ENCODE data around the gene KCNE2.

Gene KCNE2

GRCh38 chr21:34335316-34335715 is 28.5 kb upstream of the KCNE2 start:
- no peak overlapping the region for H3K4me3 ChIP-seq (ENCODE audit: low read depth, low read length)
- no peak for DNase-seq (ENCODE audit: low read depth)
- no peak for TF ChIP-seq CTCF (conservative IDR thresholded peaks at IDR 0.05; ENCODE audit: low read depth, low read length)

DNA sequence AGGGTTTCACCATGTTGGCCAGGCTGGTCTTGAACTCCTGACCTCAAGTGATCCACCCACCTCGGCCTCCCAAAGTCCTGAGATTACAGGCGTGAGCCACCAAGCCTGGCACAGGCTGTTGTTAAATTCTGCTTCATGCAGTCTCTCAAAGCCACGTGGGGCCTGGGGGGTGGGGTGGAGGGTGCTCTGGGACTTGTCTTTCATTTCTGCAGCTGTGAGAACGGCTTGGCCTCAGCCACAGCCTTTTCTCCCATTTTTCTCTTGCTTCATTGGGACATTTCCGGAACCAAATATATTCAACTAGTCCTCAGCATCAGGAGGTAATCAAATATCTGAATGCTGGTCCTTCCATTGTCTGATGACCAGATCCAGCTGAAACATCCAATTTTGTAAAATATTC is 27.6 kb upstream of the KCNE2 start:
- no peak for TF ChIP-seq CTCF (conservative IDR thresholded peaks at IDR 0.05; ENCODE audit: low read depth, low read length)
- H3K4me3 ChIP-seq (ENCODE audit: low read depth, low read length): no peak overlapping the region
- DNase-seq (ENCODE audit: low read depth): peak; percentile 32

DNA sequence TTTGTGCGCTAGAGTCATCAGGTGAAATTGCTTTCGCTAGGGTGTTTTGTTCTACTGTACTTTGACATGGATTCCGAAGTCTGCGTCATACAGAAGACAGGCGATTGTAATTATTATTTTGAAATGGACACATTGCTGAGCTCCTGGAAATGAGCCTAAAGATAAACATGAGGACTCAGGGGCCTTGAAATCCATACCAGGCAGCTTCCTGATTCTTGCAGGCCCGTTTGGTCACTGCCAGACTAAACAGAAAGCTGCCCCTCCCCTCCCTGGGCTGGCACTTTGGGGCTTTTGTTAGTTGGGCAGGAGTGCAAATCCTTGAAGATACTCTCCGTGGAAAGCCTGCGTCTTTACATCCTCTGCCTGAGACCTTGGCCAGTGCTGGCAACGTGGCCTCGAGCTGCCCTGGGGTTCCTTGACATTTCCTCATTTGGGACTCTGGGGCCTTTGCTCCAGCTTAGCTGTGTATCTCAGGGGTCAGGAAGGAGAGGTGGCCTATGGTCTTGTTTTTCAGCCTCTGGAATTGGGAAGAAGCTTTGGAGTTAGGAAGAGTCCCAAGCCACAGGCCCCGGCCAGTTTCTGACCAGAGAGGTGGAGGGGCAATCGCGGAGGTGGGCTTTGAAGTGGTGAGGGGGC is 26.9 kb upstream of the KCNE2 start:
- no peak for TF ChIP-seq CTCF (conservative IDR thresholded peaks at IDR 0.05; ENCODE audit: low read depth, low read length)
- DNase-seq (ENCODE audit: low read depth): peak; percentile 81
- H3K4me3 ChIP-seq (ENCODE audit: low read depth, low read length): no peak overlapping the region

DNA sequence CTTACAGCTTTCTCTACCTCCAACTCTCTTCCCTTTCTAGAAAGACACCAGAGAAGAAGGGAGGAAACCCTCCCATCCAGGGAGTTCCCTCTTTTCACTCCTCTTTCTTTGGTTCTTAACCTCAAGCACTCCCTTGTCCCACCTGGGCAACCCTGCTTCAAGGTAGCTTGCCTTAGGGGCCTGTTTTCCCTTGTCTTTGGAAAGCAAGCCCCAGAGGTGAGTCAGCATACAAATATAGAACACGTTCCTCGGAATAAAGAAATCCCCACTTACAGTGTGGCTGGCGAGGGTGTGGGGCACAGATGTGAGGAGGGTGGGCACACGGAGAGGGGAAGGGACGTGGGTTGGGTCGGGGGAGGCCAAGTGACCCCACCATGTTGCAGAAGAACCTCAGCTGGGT is 26.1 kb upstream of the KCNE2 start:
- H3K4me3 ChIP-seq (ENCODE audit: low read depth, low read length): no peak overlapping the region
- peak; percentile 33 for DNase-seq (ENCODE audit: low read depth)
- no peak for TF ChIP-seq CTCF (conservative IDR thresholded peaks at IDR 0.05; ENCODE audit: low read depth, low read length)

GRCh38 chr21:34338226-34338625 is 25.6 kb upstream of the KCNE2 start:
- no peak for DNase-seq (ENCODE audit: low read depth)
- no peak overlapping the region for H3K4me3 ChIP-seq (ENCODE audit: low read depth, low read length)
- no peak for TF ChIP-seq CTCF (conservative IDR thresholded peaks at IDR 0.05; ENCODE audit: low read depth, low read length)

- no peak overlapping the region for H3K4me3 ChIP-seq (ENCODE audit: low read depth, low read length)
- TF ChIP-seq CTCF (conservative IDR thresholded peaks at IDR 0.05; ENCODE audit: low read depth, low read length): no peak
- no peak for DNase-seq (ENCODE audit: low read depth)
Observed at GRCh38 chr21:34340061-34340460, 23.7 kb upstream of the KCNE2 start.

DNA sequence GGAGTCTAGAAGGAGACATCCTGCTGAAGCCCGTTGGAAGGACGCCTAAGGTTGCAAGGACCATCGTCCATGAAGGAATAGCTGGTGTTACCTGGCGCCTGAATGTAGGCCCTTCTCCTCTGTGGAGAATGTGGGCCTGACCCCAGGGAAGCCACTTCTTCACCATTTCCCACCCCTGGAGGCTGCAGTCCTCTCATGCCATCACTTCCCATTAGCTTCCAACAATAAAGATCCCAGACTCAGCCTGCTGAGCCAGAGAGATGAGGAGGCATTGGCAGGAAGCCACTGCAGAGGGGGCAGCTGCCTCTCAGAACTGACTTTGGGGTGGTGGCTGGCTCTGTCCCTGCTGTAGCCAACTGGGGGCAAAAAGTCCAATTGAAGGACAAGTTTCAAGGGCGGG is 21.3 kb upstream of the KCNE2 start:
- no peak for TF ChIP-seq CTCF (conservative IDR thresholded peaks at IDR 0.05; ENCODE audit: low read depth, low read length)

More for the DNA sequence above, 21.3 kb upstream of the KCNE2 start:
- H3K4me3 ChIP-seq (ENCODE audit: low read depth, low read length): no peak overlapping the region
- DNase-seq (ENCODE audit: low read depth): no peak
